ENCODE measurements around the gene ARHGAP25. TPM values are rescaled to one million over a fixed set of nuclear protein-coding genes. Genes with fewer than 3 reads are reported as not detected.

The ARHGAP25 gene
- total RNA-seq (10 to 100 TPM; 17.1 to 26.1 TPM), polyA plus RNA-seq (10 to 100 TPM; 19.0 to 43.0 TPM)
- long read RNA-seq, donor 1, partial matches to known transcripts: 0 of 3 reads
- long read RNA-seq, donor 1, other reads (novel, unspliced or antisense): 0 of 3 reads
- long read RNA-seq, donor 2, partial matches to known transcripts: 0 of 1 reads
- long read RNA-seq, donor 2, other reads (novel, unspliced or antisense): 0 of 1 reads
- long read RNA-seq, donor 3, partial matches to known transcripts: 0 of 1 reads
- long read RNA-seq, donor 3, other reads (novel, unspliced or antisense): 0 of 1 reads
- long read RNA-seq, donor 4: 0 reads
- long read RNA-seq, donor 5, partial matches to known transcripts: 0 of 1 reads
- long read RNA-seq, donor 5, other reads (novel, unspliced or antisense): 0 of 1 reads

GRCh38 chr2:68734688-68735525, at the start of gene ARHGAP25:
ARHGAP25 (plus strand) TSS chr2:68734811; CDS start chr2:68735200, 389 bp downstream.
- ATAC-seq (ENCODE audit: insufficient read depth, low FRiP score) (no peak), DNase-seq (no peak)
- 31 to 58% methylated on average over 12 of the region's 12 CpGs for WGBS, 2 donors
- no peak for TF ChIP-seq CTCF (IDR thresholded peaks at IDR 0.05; ENCODE audit: control extremely low read depth, extremely low read depth)
- H3K4me3 ChIP-seq: no peak within 1 kb of the TSS
- H3K27me3 ChIP-seq (ENCODE audit: control insufficient read depth in 3 of 3, insufficient read depth in 3 of 3, low read length in 2 of 3): no peaks in the 10 kb centered on the region
- H3K9ac ChIP-seq (ENCODE audit: insufficient read depth in 1 of 2, low read length in 2 of 2): peak within 1 kb of the TSS in 1 of 2 donors; percentile 36
- H3K27ac ChIP-seq (ENCODE audit: low read depth in 1 of 2, low read length in 1 of 2): peak within 1 kb of the TSS in 1 of 2 donors; percentile 79
- no peaks in the 10 kb centered on the region for H3K4me1 ChIP-seq (ENCODE audit: control insufficient read depth in 5 of 5, insufficient read depth in 5 of 5, low read length in 5 of 5)
- no peaks in the 10 kb centered on the region for H3K36me3 ChIP-seq (ENCODE audit: control insufficient read depth in 4 of 4, insufficient read depth in 4 of 4, low read length in 4 of 4)
- H3K9me3 ChIP-seq (ENCODE audit: control insufficient read depth in 4 of 4, insufficient read depth in 3 of 4, low read length in 3 of 4): peaks cover 0 to 2% (median 0%) of the 10 kb centered on the region in 4 donors

GRCh38 chr2:68686178-68686577, 48.4 kb upstream of the ARHGAP25 start:
- WGBS, 2 donors: 89 to 94% methylated on average over 5 of the region's 5 CpGs
- ATAC-seq (ENCODE audit: insufficient read depth, low FRiP score) (no peak), DNase-seq (no peak)
- Histone ChIP-seq H3K4me3 (no peak overlapping the region), H3K9ac (ENCODE audit: insufficient read depth in 1 of 2, low read length in 2 of 2) (no peak overlapping the region), H3K27ac (ENCODE audit: low read depth in 1 of 2, low read length in 1 of 2) (no peak overlapping the region), H3K36me3 (ENCODE audit: control insufficient read depth in 4 of 4, insufficient read depth in 4 of 4, low read length in 4 of 4) (no peaks in the 10 kb centered on the region), H3K4me1 (ENCODE audit: control insufficient read depth in 5 of 5, insufficient read depth in 5 of 5, low read length in 5 of 5) (peaks cover 0 to 1% (median 0%) of the 10 kb centered on the region in 5 donors), H3K9me3 (ENCODE audit: control insufficient read depth in 4 of 4, insufficient read depth in 3 of 4, low read length in 3 of 4) (no peaks in the 10 kb centered on the region), H3K27me3 (ENCODE audit: control insufficient read depth in 3 of 3, insufficient read depth in 3 of 3, low read length in 2 of 3) (no peaks in the 10 kb centered on the region)
- TF ChIP-seq CTCF (IDR thresholded peaks at IDR 0.05; ENCODE audit: control extremely low read depth, extremely low read depth): no peak

- Histone ChIP-seq H3K4me3 (no peak overlapping the region), H3K27ac (ENCODE audit: low read depth in 1 of 2, low read length in 1 of 2) (no peak overlapping the region), H3K36me3 (ENCODE audit: control insufficient read depth in 4 of 4, insufficient read depth in 4 of 4, low read length in 4 of 4) (no peaks in the 10 kb centered on the region), H3K9me3 (ENCODE audit: control insufficient read depth in 4 of 4, insufficient read depth in 3 of 4, low read length in 3 of 4) (no peaks in the 10 kb centered on the region), H3K9ac (ENCODE audit: insufficient read depth in 1 of 2, low read length in 2 of 2) (no peak overlapping the region), H3K4me1 (ENCODE audit: control insufficient read depth in 5 of 5, insufficient read depth in 5 of 5, low read length in 5 of 5) (peaks cover 0 to 1% (median 0%) of the 10 kb centered on the region in 5 donors), H3K27me3 (ENCODE audit: control insufficient read depth in 3 of 3, insufficient read depth in 3 of 3, low read length in 2 of 3) (no peaks in the 10 kb centered on the region)
- DNase-seq (no peak), ATAC-seq (ENCODE audit: insufficient read depth, low FRiP score) (no peak)
- 85 to 90% methylated on average over 1 of the region's 1 CpG for WGBS, 2 donors
- TF ChIP-seq CTCF (IDR thresholded peaks at IDR 0.05; ENCODE audit: control extremely low read depth, extremely low read depth): no peak
These were observed 47.6 kb upstream of the ARHGAP25 start for GRCh38 chr2:68687018-68687417.

Measured in lung (tissue), 16 donors.